Neural cell (in vitro differentiated cells): ENCODE results near the gene DPYD. TPM values are rescaled to one million over a fixed set of nuclear protein-coding genes. Genes with fewer than 3 reads are reported as not detected.

ENCODE experiments used
- H2AFZ ChIP-seq: fragments of 200-600, 300-800 bp; sonication (generic), shearing (Covaris generic); 2 replicates; pipeline ENCODE4 v1.6.0; 2014; ENCODE audit warnings: low read depth, mild to moderate bottlenecking, antibody characterized with exemption, low read length, moderate library complexity
- H3F3A ChIP-seq: fragments of 200-600 bp; shearing (Covaris generic); 2 replicates; pipeline ENCODE4 v1.6.1; 2016; ENCODE audit warnings: mild to moderate bottlenecking, moderate library complexity, mixed read lengths, antibody characterized with exemption, low read length; ENCODE audit not compliant: insufficient read depth, poor library complexity, severe bottlenecking
- H3K27ac ChIP-seq: fragments of 200-600, 300-800 bp; sonication (generic), shearing (Covaris generic); 2 replicates; pipeline ENCODE4 v1.5.1; 2014; ENCODE audit warnings: mild to moderate bottlenecking, low read length, moderate library complexity
- H3K27me3 ChIP-seq: fragments of 300-800, 200-600 bp; sonication (generic), shearing (Covaris generic); 2 replicates; pipeline ENCODE4 v1.6.0; 2014; ENCODE audit warnings: mild to moderate bottlenecking, low read depth, low read length, moderate library complexity; ENCODE audit not compliant: insufficient read depth
- H3K36me3 ChIP-seq: fragments of 300-800, 200-600 bp; sonication (generic), shearing (Covaris generic); 2 replicates; pipeline ENCODE4 v1.5.1; 2014; ENCODE audit warnings: mild to moderate bottlenecking, antibody characterized with exemption, low read length, moderate library complexity; ENCODE audit not compliant: insufficient read depth
- H3K4me2 ChIP-seq: fragments of 300-800, 200-600 bp; sonication (generic), shearing (Covaris generic); 2 replicates; pipeline ENCODE4 v1.6.0; 2014; ENCODE audit warnings: mild to moderate bottlenecking, low read length
- H3K4me3 ChIP-seq: fragments of 300-800, 200-600 bp; sonication (generic), shearing (Covaris generic); 2 replicates; pipeline ENCODE4 v1.5.1; 2014; ENCODE audit warnings: mild to moderate bottlenecking, low read length, moderate library complexity
- H3K79me2 ChIP-seq: fragments of 200-600 bp; shearing (Covaris generic); replicated peaks from 2 replicates; pipeline ENCODE4 v1.6.0; 2014; ENCODE audit warnings: mild to moderate bottlenecking, low read length, moderate library complexity; ENCODE audit not compliant: insufficient read depth
- H3K9ac ChIP-seq: fragments of 300-800, 200-600 bp; sonication (generic), shearing (Covaris generic); 2 replicates; pipeline ENCODE4 v1.6.1; 2016; ENCODE audit warnings: mild to moderate bottlenecking, low read length, mixed read lengths
- H3K9me2 ChIP-seq: fragments of 200-600 bp; shearing (Covaris generic); 2 replicates; pipeline ENCODE4 v1.6.1; 2016; ENCODE audit warnings: mild to moderate bottlenecking, low read length, mixed read lengths; ENCODE audit not compliant: insufficient read depth
- H3K9me3 ChIP-seq: fragments of 200-600, 300-800 bp; sonication (generic), shearing (Covaris generic); 2 replicates; pipeline ENCODE4 v1.6.1; 2016; ENCODE audit warnings: mild to moderate bottlenecking, mixed run types, low read length, moderate library complexity, mixed read lengths
- H4K20me1 ChIP-seq: fragments of 200-600 bp; shearing (Covaris generic); 2 replicates; pipeline ENCODE4 v1.6.1; 2016; ENCODE audit warnings: mild to moderate bottlenecking, mixed run types; ENCODE audit not compliant: insufficient read depth
- EP300 ChIP-seq: fragments of 450-650 bp; conservative IDR thresholded peaks from 2 replicates; pipeline ENCODE4 v1.6.1; 2014; ENCODE audit warnings: antibody characterized with exemption, mild to moderate bottlenecking, moderate library complexity; ENCODE audit not compliant: poor library complexity, severe bottlenecking
- EZH2 ChIP-seq: fragments of 200-600, 300-800 bp; shearing (Covaris generic), sonication (generic); IDR thresholded peaks from 2 replicates; pipeline ENCODE4 v1.6.1; 2014; ENCODE audit warnings: antibody characterized with exemption, low read length, borderline replicate concordance, mild to moderate bottlenecking; ENCODE audit not compliant: insufficient read depth, poor library complexity, severe bottlenecking
- MXI1 ChIP-seq: fragments of 450-650 bp; conservative IDR thresholded peaks from 2 replicates; pipeline ENCODE4 v1.6.1; 2014; ENCODE audit warnings: antibody characterized with exemption, mild to moderate bottlenecking; ENCODE audit not compliant: poor library complexity, severe bottlenecking
- POLR2AphosphoS5 ChIP-seq: IDR thresholded peaks from 2 replicates; pipeline ENCODE4 v1.6.1; 2012
- RAD21 ChIP-seq: fragments of 450-650 bp; conservative IDR thresholded peaks from 2 replicates; pipeline ENCODE4 v1.6.1; 2014; ENCODE audit warnings: antibody characterized with exemption, mild to moderate bottlenecking, moderate library complexity
- SMC3 ChIP-seq: fragments of 450-650 bp; conservative IDR thresholded peaks from 2 replicates; pipeline ENCODE4 v1.6.1; 2014; ENCODE audit warnings: antibody characterized with exemption, mild to moderate bottlenecking, moderate library complexity; ENCODE audit not compliant: poor library complexity
- TAF1 ChIP-seq: IDR thresholded peaks from 2 replicates; pipeline ENCODE4 v1.6.1; 2012; ENCODE audit warnings: low read depth
- polyA plus RNA-seq: library from polyadenylated mRNA; depleted of rRNA; stranded (reverse); fragments of >200 nt; gene quantifications from 2 replicates; pipeline ENCODE4 v1.2.3, GENCODE V29; 2014
- TF ChIP-seq, protein P1 (sequence below): IDR thresholded peaks from 2 replicates; pipeline ENCODE4 v1.6.1; 2012; ENCODE audit warnings: borderline replicate concordance
- TF ChIP-seq, protein P2 (sequence below): fragments of 450-650 bp; IDR thresholded peaks from 2 replicates; pipeline ENCODE4 v1.5.1; 2014; ENCODE audit warnings: antibody characterized with exemption, mild to moderate bottlenecking, moderate library complexity; ENCODE audit not compliant: poor library complexity, severe bottlenecking

DPYD gene
- polyA plus RNA-seq, 1 donor from 2014 or later, result 6.7 TPM

DNA sequence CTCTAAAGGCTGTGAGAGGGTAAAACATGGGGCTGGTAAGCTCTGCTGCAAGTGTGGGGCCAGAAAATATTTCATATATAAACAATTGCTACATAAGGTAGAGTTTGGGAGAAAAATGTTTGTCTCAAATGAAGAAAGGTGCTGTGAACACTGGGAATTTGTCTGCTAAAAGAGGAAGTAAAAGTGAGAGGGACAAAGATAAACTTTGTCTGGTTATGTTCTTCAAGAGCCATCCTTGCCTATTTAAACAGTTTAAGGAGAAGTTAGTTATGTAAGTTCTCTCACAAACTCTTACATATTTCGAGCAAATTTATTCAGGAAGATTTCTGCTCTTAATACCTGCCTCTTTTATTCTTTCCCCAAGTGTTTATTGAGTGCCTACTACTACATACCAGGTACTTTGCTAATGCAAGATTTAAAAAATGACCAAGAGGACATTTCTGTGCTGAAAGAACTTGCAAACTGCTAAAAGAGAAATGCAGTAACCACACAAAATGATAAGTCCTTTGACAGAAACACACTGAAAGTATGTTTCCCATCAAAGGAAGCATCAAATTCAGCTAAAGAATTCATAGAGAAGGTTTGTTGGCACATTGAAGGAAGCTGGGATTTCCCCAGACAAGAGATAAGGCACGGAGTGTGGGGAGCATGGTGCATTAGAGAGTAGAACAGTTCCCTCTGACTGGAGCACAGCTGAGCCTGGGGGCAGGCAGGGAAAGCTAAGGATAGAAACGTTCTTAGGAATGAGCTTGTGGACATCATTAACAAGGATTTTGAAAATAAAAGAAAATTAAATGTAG is 650.1 kb downstream of the DPYD start:
- Histone ChIP-seq H3K9ac (no peak overlapping the region), H3K9me2 (no peaks in the 10 kb centered on the region), H3K79me2 (no peaks in the 10 kb centered on the region), H3K36me3 (no peaks in the 10 kb centered on the region), H3K9me3 (no peaks in the 10 kb centered on the region), H2AFZ (no peak overlapping the region), H3K4me2 (no peak overlapping the region), H3K27me3 (no peaks in the 10 kb centered on the region), H4K20me1 (no peaks in the 10 kb centered on the region), H3F3A (no peaks in the 10 kb centered on the region), H3K4me3 (no peak overlapping the region), H3K27ac (no peak overlapping the region)
- no peak for TF ChIP-seq EP300
- TF ChIP-seq, protein P1, sequence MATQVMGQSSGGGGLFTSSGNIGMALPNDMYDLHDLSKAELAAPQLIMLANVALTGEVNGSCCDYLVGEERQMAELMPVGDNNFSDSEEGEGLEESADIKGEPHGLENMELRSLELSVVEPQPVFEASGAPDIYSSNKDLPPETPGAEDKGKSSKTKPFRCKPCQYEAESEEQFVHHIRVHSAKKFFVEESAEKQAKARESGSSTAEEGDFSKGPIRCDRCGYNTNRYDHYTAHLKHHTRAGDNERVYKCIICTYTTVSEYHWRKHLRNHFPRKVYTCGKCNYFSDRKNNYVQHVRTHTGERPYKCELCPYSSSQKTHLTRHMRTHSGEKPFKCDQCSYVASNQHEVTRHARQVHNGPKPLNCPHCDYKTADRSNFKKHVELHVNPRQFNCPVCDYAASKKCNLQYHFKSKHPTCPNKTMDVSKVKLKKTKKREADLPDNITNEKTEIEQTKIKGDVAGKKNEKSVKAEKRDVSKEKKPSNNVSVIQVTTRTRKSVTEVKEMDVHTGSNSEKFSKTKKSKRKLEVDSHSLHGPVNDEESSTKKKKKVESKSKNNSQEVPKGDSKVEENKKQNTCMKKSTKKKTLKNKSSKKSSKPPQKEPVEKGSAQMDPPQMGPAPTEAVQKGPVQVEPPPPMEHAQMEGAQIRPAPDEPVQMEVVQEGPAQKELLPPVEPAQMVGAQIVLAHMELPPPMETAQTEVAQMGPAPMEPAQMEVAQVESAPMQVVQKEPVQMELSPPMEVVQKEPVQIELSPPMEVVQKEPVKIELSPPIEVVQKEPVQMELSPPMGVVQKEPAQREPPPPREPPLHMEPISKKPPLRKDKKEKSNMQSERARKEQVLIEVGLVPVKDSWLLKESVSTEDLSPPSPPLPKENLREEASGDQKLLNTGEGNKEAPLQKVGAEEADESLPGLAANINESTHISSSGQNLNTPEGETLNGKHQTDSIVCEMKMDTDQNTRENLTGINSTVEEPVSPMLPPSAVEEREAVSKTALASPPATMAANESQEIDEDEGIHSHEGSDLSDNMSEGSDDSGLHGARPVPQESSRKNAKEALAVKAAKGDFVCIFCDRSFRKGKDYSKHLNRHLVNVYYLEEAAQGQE, result no peak
- no peak for TF ChIP-seq TAF1
- no peak for TF ChIP-seq POLR2AphosphoS5
- TF ChIP-seq RAD21, result no peak
- no peak for TF ChIP-seq SMC3
- TF ChIP-seq, protein P2, sequence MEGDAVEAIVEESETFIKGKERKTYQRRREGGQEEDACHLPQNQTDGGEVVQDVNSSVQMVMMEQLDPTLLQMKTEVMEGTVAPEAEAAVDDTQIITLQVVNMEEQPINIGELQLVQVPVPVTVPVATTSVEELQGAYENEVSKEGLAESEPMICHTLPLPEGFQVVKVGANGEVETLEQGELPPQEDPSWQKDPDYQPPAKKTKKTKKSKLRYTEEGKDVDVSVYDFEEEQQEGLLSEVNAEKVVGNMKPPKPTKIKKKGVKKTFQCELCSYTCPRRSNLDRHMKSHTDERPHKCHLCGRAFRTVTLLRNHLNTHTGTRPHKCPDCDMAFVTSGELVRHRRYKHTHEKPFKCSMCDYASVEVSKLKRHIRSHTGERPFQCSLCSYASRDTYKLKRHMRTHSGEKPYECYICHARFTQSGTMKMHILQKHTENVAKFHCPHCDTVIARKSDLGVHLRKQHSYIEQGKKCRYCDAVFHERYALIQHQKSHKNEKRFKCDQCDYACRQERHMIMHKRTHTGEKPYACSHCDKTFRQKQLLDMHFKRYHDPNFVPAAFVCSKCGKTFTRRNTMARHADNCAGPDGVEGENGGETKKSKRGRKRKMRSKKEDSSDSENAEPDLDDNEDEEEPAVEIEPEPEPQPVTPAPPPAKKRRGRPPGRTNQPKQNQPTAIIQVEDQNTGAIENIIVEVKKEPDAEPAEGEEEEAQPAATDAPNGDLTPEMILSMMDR, result no peak
- TF ChIP-seq EZH2, result no peak
- no peak for TF ChIP-seq MXI1

DNA sequence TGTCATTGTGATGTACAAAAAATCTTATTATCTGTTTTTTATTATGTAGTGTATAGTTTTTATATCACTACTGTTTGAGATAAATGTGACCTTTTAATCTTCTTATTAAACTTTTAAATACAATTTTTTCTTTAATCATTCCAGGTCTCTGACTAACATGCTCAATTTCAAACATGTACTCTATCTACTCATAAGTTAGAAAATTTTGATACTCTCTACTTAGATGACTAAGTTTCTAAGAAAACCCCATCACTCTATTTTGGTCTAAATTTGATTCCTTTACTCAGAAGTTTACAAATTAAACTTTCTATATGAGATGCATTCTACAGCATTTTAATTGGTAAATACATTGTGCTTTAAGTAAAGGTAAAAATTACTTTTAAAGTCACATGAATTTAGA is 655.2 kb downstream of the DPYD start:
- TF ChIP-seq POLR2AphosphoS5 (no peak), EP300 (no peak), SMC3 (no peak), MXI1 (no peak)
- TF ChIP-seq, protein P2, result no peak
- Histone ChIP-seq H3K9ac (no peak overlapping the region), H3K79me2 (no peaks in the 10 kb centered on the region), H3F3A (no peaks in the 10 kb centered on the region), H3K9me3 (no peaks in the 10 kb centered on the region), H3K36me3 (no peaks in the 10 kb centered on the region), H3K27ac (no peak overlapping the region), H4K20me1 (no peaks in the 10 kb centered on the region), H3K9me2 (no peaks in the 10 kb centered on the region), H2AFZ (no peak overlapping the region), H3K4me3 (no peak overlapping the region), H3K4me2 (no peak overlapping the region), H3K27me3 (no peaks in the 10 kb centered on the region)
